Retinal pigment epithelial cell (primary cell): ENCODE data around the gene DIAPH1.

Experiments
- DNase-seq: peaks from one replicate; pipeline ENCODE4 v3.0.0-alpha.2; 2010; ENCODE audit warnings: low read depth
- H3K4me3 ChIP-seq: 2 replicates; pipeline ENCODE4 v1.5.1; 2011; ENCODE audit warnings: mild to moderate bottlenecking, low read length, control low read depth, moderate library complexity
- CTCF ChIP-seq: conservative IDR thresholded peaks from 2 replicates; pipeline ENCODE4 v1.5.1; 2011; ENCODE audit warnings: low read depth, low read length, control low read depth, inconsistent platforms

Gene DIAPH1

GRCh38 chr5:141510850-141511601 is 107.8 kb downstream of the DIAPH1 start:
- no peak for TF ChIP-seq CTCF
- no peak overlapping the region for H3K4me3 ChIP-seq
- DNase-seq, result no peak

GRCh38 chr5:141510160-141510559 is 108.6 kb downstream of the DIAPH1 start:
- no peak for DNase-seq
- no peak for TF ChIP-seq CTCF
- H3K4me3 ChIP-seq, result no peak overlapping the region

- no peak for DNase-seq
- no peak for TF ChIP-seq CTCF
Observed at GRCh38 chr5:141508798-141509611, 109.8 kb downstream of the DIAPH1 start.

GRCh38 chr5:141508440-141508797 is 110.4 kb downstream of the DIAPH1 start:
- no peak for TF ChIP-seq CTCF
- DNase-seq, result no peak
- H3K4me3 ChIP-seq, result no peak overlapping the region

More at GRCh38 chr5:141508798-141509611, 109.8 kb downstream of the DIAPH1 start:
- H3K4me3 ChIP-seq, result peak overlapping the region; percentile 36

- TF ChIP-seq CTCF, result no peak
- H3K4me3 ChIP-seq, result no peak overlapping the region
- no peak for DNase-seq
Observed at GRCh38 chr5:141507387-141508091, 111.3 kb downstream of the DIAPH1 start.

GRCh38 chr5:141506381-141507155 is 112.2 kb downstream of the DIAPH1 start:
- TF ChIP-seq CTCF, result no peak
- DNase-seq, result no peak
- no peak overlapping the region for H3K4me3 ChIP-seq
